Stimulated activated naive CD8-positive, alpha-beta T cell treated with anti-CD3 and anti-CD28 coated beads, Interleukin-15, Interleukin-2, amounts not matched to agents 100 U/mL and 50 U/mL, for 24 hours (primary cell): ENCODE data around the gene CTCF.

Experiments used
- ATAC-seq: fragments of 150-1000 bp; cut with Tn5 transposase; one replicate; pipeline ENCODE4 v1.10.0; 2021
- DNase-seq: peaks from one replicate; pipeline ENCODE4 v3.0.0; 2021

CTCF gene

DNA sequence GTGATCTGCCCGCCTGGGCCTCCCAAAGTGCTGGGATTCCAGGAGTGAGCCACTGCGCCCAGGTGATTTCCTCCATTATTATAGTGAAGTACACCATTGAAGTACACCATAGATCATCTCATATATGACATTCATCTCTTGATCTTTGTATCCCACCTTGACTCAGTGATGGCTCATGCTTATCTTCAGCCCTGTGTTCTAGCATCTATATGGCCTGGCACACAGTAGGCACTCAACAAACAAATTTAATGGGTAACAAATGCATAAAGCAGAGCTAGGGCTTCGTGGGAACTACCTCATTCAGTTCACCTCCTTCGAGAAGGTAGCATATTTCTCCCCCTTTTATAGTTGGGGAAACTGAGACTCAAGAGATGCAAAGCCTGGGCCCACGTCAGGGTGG is 103.3 kb downstream of the CTCF start:
- no peak for ATAC-seq
- no peak for DNase-seq

DNA sequence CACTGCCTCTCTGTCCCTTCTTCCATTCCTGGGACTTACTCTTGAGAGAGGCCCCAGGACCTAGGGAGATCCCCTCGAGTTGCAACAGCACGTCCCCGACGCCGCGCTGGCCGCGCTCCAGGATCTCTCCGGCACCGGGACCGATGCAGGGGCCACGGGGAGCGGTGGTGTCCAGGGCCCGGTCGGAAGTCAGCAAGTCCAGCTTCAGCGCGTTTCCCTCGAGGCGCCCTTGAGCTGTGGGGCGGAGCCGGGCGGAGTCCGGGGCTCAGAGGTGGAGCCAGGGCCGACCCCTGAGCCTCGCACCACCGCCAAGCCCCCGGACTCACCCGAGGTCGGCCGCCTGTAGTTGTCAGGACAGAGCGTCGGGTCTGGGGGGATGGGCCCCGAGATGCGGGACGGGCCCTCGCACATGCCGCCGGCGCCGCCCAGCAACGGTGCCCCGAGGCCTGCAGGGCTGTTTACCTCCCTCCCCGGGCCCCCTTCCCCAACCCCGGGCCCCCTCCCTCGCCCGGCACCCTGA is 103.8 kb downstream of the CTCF start:
- DNase-seq (peak; percentile 48), ATAC-seq (no peak)

DNA sequence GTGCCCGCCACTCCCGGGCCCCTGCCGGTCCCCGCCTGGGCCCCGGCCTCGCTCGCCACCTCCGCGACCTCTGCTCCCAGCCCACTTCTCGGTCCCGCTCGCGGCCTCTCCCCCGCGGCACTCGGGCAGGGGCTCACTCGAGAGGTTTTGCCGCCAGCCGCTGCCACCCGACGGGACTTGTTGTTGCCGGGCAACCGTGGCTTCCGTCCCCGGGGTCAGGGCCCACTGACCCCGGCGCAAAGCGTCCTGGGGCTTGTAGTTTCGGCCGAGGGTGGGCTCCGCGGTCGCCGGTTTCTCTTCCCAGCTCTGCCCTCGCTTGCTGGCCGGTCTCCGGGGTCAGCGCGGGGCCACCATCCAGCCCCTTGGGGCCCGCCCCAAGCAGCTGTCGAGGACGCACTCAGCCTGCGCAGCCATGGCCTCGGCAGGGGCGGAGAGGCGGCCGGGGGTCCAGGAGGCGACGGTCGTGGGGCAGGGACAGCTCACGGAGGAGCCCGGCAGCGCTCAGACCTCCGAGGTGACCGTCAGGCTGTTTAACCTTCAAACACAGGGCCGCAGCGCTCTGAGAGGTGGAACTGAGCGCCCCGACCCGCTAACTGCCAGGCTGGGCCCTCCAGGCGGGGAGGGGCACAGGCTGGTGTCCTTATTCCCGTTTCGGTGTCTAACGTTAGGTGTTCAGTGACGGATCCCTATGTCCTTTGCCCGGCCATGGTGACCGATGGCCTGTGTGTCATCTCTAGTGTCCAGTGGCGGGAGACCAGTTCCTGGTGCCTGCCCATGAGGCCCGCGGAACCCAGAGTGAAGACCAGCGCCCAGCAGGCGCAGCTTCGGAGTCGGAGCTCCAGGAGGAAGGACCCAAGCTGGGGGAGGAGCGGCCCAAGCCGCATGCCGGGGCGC is 104.5 kb downstream of the CTCF start, which contains the start of the genes C16orf86 and ENKD1:
Gene C16orf86, plus strand, starts transcription at position 256 of the 894 bp plus-strand sequence. Its CDS starts 157 bp downstream, at position 413.
Gene ENKD1, minus strand, starts transcription at position 192 of the 894 bp plus-strand sequence. CDS start 308 bp downstream, outside the sequence.
- peak; percentile 85 for DNase-seq
- peak; percentile 69 for ATAC-seq

DNA sequence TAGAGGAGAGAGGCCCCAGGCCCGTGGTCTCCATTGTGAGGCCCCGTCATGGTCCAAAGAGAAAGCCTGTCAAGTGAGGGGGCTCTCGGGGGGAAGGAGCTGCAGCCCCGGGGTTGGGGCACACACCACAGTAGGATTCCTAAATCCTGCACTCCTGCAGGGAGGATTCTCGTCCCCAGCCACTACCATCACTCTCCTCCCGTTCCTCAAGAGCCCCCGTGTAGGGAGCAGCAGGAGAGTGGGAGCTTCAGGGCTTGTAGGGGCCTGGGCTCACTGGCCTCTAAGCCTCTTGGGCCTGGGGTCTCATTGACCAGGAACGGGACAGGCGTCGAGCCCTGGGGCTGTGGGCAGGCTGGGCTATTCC is 105.1 kb downstream of the CTCF start:
- ATAC-seq (no peak), DNase-seq (no peak)

DNA sequence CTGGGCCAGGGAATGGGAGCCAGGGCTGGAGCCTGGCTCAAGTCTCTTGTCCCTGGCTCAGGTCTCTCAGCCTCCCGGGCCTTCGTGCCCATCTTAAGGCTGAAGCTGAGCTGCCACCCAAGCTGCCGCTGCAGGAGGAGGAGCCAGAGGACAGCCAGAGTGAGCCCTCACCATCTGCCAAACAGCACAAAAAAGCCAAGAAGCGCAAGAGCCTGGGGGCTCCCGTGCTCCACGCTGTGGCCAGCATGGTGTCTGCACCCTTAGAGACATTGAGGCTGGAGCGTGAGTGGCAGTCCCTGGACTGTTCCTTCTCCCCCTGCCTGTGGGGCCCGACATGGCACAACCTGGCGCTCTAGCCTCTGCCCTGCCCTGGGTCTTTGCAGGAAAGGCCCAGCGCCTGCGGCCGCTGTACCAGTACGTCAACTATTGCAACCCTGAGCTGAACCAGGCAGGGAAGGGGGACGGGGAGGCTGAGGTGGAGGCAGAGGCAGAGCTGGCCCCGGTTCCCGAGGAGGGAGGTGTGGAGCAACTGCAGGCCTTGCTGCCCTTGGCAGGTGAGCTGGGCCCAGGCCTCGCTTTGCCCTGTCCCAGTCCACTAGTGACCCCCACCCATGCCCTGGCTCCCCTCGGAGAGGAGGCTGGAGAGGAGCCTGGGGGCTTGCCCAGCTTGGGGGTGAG is 105.6 kb downstream of the CTCF start:
- ATAC-seq (peak; percentile 89), DNase-seq (peak; percentile 81)

DNA sequence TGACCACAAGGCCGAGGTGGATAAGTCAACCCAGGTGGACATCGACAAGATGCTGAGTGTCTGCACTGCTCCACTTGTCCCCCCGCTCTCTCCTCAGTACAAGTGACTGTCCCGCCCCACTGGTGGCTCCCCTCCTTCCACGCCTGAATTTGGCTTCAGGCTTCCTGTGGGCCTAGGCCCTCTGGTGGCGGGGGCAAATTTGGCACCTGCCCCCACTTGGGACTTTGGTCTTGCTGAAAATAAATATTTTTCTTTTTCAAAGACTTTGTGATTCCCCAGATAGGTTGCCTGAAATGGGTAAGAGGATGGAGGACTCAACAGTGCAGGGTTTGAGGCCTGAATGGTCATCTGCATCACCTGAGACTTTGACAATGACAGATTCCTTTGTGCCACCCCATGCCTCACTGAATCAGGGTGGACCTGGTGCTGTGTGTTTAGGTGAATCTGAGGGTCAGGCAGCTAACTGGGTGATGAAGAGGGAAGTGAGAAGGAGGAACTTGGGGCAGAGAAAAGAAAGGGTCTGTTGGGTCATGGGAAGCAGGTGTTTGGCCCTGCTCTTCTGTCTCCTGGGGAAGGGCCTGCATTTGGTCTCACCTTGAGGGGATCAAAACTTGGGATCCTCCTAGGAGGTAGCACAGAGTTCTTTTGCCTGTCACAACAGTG is 106.3 kb downstream of the CTCF start:
- ATAC-seq: no peak
- DNase-seq: peak; percentile 44

DNA sequence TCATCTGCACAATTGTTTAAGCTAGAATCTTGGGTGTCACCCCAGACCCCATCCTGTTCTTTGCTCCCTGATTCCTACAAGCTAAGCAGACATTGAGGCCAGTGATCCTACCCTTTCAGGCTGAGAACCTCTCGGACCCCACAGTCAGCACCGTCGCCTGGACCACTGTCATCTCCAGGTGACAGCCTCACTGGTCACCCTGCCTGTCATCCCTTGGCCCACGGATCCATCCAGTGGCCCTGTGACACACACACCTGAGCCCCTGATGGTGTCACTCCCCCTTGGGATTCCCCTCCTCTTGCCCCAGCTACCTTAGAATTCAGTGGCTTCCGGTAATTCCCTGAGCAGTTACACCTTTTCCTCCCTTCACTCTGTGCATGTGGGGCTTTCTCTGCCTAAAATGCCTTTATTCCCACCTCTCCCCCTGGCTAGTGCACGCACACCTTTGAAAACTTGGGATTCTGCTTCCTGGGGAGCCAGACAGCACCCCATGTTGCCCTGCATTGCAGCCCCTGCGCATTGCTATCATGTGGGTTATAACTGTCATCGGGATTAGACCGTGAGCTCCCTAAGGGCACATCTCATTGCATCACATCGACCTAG is 107.3 kb downstream of the CTCF start:
- ATAC-seq: no peak
- DNase-seq: no peak

DNA sequence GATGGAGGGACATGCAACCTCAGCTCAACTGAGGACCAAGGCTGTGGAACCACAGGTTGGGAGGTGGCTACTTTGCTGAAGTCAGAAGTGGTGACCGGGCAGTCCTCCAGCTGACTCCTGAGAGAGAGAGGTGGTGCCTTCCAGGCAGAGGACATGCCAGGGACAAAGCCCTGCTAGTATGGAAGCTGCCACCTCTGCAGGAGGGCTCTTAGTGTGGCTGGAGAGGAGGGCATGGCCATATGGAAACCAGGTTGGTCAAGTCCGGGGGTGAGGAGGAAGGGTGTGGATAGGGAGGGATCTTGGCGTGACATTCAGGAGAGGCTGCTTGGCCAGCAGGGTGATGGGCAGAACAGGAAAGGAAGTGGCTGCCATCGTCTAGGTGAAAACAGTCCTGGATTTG is 110.0 kb downstream of the CTCF start:
- DNase-seq: no peak
- no peak for ATAC-seq

DNA sequence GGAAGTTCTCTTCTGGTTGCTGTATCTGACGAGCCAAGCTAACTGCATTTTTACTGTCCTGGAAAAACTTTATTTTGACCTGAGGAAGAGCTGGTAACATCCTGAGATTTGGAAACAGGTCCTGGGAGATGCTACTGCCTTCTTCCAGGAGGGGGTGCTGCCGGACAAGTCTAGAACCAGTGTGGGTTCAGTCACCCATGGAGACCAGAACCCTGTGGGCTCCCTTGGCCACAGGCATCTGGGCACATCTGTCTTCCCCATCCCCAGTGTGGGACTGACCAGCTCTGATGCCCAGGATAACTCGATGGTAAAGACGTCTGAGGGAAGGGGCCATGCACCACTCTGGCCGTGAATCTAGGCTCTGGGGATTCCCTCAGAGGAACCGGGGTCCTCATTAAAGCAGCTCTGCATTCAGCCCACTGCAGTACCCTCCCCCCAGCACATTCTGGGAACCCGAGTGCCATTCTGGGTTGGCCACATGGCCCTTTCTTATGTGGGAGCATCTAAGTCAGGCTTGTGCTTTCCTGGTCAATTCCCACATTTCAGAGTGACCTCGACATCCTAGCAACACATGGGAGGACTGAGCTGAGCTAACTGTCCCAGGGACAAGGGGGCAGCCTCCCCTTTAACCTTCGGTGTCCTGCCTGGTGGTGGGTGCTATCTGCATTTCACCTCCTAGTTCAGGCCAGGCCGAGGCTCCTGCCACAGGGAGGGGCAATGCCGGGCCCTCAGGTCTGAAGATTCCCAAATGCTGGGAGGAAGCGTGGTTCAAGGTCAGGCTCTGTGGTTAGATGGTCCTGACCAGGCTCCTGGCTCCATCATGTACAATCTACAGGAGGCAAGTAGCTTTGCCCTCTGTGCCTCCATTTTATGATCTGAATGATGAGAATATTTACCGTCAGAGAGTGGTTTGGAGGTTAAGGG is 110.7 kb downstream of the CTCF start:
- ATAC-seq (no peak), DNase-seq (peak; percentile 63)

DNA sequence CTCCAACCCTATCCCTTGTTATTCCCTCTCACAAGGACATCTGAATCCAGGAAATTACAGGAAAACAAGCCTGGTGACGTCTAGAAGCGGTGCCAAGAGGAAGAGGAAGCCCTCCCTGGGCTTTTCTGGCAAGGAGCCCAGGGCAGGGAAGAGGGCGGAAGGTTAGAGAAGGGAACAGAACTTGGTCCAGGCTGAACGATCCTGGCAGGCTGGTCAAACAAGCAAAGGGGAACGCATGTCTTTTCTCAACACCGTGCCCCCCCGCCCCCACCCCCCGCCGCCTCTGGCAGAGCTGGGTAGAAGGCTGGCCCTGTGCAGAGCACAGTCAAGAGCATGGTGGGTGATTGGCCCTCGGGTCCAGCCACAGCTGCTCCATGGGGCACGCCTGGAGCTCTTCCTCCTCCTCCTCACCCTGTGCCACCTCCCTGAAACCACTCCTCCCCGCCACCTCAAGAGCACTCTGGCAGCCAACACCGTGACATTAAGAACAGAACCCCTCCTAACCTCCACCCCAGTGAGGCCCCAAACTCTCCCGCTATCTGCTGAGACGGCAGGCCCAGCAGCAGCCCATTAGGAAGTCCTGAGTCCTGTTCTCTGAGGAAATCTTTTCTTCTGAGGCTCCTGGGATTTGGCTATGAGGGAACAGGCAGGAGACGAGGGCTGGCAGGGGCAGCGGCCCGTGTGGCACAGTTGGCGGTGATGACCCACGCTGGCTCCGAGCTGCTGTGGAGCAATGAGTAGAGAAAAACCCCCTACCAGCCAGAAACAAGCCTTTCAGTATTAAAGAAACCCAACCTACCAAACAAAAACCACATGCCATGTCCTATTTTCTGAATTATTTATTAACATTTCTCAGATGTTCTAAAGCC is 111.6 kb downstream of the CTCF start:
- ATAC-seq (no peak), DNase-seq (no peak)

DNA sequence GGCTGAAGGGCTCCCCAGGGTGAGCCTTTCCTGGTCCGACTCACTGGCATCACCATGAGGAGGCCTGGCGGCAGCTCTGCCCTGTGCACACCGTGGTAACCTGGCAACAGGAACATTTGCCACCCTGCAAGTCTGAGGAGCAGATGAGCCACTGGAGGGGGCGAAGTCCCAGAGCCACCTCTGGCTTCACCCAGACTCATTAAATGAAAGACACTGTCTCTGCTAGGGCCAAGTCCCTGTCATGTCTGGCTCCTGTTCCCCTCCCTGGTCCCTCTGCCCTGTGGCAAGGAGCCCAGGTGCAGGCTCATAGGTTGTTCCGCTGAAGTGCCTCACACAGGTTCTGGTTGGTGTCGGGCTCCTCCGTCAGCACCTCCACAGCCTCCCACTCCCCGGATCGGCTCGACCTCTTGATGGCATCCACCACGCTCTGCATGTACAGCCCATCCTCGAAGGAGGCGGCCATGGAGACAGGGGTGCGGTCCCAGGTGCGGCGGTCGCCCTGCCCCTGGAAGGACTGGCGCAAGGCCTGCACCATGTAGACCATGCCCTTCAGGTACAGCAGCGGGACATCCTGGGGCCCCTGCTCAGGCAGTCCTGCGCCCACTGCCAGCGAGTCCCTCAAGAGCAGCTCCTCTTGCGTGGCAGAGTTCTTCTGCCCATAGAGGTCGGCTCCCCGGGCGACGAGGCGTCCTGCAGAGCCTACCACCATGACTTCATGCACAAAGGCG is 112.7 kb downstream of the CTCF start:
- DNase-seq (no peak), ATAC-seq (peak; percentile 8)

DNA sequence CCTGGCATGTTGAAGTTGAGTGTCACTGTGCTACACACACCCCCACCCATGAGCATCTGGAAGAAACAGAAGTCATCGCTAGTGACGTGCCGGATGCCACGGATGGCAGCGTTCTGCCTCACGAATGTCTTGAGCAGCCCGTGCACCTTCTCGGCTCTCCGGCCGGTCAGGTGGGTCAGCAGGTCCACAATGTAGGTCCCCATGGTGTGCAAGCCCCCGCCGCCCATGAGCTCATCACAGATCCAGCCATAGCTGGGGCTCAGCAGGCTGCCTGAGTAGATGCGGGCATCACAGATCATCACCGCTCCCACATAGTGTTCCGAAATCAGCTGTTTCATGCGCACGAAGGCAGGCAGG is 113.2 kb downstream of the CTCF start:
- no peak for ATAC-seq
- no peak for DNase-seq

DNA sequence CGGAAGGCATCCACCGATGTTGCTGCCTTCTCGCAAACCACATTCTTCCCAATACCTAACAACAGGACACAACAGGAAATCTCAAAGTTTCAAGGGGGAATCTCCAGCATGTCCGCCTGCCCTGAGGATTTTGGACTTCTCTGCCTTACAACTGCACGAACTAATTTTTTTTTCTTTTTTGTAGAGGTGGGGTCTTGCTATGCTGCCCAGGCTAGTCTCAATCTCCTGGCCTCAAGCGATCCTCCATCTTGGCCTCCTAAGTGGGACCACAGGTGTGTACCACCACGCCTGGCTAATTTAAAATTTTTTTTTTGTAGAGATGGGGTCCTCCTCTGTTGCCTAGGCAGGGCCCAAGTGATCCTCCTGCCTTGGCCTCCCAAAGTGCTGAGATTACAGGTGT is 113.7 kb downstream of the CTCF start:
- DNase-seq: no peak
- no peak for ATAC-seq

DNA sequence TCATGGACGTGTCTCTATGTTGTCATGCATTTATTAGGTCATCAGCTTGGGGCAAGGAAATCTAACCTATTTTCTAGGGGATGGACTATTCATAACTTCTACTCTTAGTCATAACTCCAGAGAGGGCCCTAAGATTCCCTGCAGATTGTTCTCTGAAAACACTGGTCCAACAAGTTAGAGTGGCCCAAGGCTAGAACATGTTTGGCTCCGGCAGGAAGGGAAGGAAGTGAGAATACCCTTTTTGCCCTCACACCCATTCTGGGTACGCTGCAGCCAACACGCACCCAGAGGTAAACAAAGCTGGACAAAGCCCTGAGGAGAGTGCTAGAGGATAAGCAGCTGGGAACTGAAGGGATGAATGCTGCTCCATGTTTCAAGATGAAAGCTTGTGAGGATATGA is 114.2 kb downstream of the CTCF start:
- DNase-seq (no peak), ATAC-seq (no peak)

DNA sequence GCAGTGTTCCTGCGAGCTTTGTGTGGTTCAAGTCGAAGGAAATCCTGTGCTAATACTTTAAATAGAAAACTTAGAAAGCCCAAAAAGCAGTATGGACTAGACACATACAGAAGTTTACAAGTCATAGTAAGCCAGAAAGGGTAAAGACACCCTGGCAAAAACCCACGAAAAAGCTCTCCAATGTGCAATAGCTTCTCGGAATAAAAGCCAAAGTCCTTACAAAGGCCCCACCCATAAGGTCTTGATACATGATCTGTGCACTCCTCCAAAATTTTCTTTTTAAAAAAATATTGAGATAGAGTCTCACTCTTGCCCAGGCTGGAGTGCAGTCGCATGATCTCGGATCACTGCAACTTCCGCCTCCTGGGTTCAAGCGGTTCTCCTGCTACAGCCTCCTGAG is 114.6 kb downstream of the CTCF start:
- DNase-seq: no peak
- no peak for ATAC-seq

DNA sequence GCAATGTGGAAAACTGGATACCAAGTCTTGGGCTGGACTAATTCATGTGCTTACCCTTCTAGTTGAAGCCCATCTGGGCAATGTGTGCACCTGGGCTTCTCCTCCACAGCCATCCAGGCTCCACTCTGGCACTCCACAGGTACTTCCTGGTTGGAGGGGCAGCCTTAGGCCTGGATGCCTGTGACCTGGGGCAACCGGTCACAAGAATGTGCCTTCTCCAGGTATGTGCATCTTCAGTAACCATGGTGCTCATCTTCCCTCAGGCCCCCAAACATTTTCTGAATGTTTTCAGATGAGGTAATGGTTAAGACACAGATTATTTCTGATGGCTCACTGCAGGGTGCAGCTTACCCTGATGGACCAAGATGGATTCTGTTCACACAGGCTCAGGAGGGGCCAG is 115.4 kb downstream of the CTCF start:
- ATAC-seq (no peak), DNase-seq (no peak)

DNA sequence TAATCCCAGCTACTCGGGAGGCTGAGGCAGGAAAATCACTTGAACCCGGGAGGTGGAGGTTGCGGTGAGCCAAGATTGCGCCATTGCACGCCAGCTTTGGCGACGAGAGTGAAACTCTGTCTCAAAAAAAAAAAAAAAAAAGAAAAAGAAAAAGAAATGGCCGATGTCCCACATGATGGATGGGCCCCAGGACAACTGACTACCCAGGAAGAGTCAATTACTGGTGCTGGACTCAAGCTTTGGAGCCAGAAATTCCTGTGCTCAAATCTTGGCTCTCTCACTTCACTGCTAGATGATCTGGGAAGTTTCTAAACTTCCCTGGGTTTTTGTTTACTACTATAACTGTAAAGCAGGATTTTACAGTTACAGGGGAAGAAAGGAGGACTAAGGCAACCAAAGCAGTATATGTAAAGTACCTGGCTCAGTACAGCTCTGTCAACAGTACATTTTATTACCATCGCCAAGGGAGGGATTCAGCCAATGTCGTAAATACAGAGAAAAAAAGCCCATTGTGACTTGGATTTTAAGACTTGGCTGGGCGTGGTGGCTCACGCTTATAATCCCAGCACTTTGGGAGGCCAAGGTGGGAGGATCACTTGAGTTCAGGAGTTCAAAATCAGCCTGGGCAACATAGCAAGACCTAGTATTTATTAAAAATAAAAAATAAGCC is 116.2 kb downstream of the CTCF start:
- ATAC-seq (no peak), DNase-seq (no peak)

DNA sequence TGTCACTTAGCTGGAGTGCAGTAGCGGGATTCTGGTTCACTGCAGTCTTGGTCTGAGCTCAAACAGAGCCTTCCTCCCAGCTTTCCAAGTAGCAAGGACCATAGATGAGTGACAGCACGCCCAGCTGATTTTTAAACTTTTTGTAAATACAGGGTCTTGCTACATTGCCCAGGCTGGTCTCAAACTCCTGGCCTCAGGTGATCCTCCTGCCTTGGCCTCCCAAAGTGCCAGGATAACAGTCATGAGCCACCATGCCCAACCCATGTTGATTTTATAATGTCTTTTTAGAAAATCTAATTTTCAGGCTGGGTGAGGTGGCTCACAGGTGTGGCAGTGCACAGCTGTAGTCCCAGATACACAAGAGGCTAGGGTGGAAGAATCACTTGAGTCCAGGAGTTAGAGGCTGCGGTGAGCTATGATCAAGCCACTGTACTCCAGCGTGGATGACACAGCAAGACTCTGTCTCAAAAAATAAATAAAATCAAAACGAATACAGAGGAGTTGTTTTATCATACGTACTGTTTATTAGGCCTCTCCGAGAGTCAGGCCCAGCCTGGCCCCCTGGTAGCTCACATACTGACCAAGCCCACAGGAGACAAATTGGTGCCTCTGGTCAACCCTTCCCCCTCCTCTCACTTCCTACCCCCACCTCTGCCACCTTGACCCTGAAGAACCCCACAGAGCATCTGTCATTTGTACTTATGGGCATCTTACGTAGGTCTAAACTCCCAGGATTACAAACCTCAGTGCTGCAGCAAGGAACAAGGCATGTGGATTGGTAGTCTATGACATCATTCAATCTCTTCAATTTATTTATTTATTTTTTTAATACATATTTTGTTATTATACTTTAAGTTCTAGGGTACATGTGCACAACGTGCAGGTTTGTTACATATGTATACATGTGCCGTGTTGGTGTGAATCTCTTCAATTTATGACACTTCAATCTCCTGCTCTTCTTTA is 117.9 kb downstream of the CTCF start:
- DNase-seq: no peak
- no peak for ATAC-seq
